ENCODE measurements around the gene CDK5R1.
A peak's percentile ranks its signal among the peaks of the same experiment; 100 is the strongest.

The CDK5R1 gene

DNA sequence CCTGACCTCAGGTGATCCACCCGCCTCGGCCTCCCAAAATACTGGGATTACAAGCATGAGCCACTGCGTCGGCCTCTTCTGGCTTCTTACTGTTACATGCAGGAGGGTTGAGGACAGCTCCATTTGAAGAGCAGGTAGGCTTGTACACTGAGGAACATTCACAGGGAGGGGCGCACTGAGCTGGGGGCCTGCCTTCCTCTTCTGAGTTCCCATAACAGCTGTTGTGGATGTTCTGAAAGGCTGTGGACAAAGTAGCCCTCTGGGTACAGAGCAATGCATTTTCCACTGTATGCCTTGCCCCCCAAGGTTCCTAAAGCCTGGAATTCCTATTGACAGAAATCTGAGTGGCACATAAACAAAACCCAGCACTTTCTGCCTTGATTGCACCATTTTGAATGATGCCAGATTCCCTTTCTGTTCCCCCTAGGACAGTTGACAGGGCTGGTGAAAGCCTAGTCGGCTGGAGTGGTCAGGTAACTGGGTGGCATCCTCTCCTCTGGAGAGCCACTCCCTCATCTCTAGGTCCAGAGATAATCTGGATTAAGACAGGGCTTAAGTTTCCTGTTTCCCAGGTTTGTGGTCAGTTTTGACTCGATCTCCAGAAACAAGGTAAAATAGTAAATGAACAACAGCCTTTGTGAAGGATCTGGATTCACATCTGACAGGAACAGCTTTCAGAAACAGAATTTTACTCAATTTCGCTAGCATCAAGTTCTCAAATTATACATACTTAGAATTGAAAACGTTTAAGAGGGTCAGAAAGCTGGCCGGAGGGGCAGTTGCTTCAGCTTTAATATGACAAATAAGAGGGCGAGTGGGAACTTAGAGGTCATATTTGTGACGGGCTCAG, 1.3 kb upstream of the CDK5R1 start:
- no CpG with 5 or more reads among the region's 12 CpGs for WGBS (ENCODE audit: insufficient coverage, insufficient read length)
- Histone ChIP-seq H3K27me3 (ENCODE audit: control insufficient read depth, insufficient read depth, low read length) (no peaks in the 10 kb centered on the region), H3K36me3 (ENCODE audit: control insufficient read depth, insufficient read depth, low read length) (peaks cover 8% of the 10 kb centered on the region; the same call in 1 of the 2 replicates), H3K4me3 (ENCODE audit: low read length) (no peak overlapping the region), H3K27ac (ENCODE audit: low read length) (no peak overlapping the region), H3K9me3 (ENCODE audit: control insufficient read depth, insufficient read depth, low read length) (no peaks in the 10 kb centered on the region), H3K4me1 (ENCODE audit: control insufficient read depth, insufficient read depth, low read length) (peaks cover 10% of the 10 kb centered on the region)
- DNase-seq (ENCODE audit: low read depth, low spot score): no peak

DNA sequence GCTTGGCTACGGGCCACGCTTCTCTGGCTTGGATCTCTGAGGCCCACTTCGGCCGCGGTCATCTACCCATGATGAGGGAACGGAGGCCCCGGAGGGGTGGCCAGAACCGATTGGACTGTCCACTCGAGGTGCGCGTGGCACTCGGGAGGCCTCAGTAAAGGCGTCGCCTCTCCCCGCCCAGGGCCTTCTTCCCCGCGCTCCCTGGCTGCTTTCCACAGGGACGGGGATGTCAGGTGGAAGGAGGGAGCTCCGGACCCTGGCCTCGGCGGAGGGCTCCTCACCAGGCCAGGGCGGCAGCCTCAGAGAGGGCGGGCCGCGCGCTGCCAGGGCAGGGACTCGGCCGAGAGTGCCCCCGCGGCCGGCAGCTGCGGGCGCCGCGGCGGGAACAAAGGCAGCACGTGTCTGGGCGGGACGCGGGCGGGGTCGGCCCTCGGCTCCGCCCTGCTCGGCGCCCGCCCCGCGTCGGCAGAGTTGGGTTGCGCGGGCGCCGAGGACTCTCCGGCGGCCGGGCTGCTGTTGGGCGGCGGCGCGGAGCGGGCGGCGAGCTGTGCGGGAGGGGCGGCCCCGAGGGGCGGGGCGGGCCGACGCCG, 587 bp upstream of the CDK5R1 start:
- no CpG with 5 or more reads among the region's 72 CpGs for WGBS (ENCODE audit: insufficient coverage, insufficient read length)
- H3K27ac ChIP-seq (ENCODE audit: low read length): no peak overlapping the region
- no peaks in the 10 kb centered on the region for H3K27me3 ChIP-seq (ENCODE audit: control insufficient read depth, insufficient read depth, low read length)
- H3K4me3 ChIP-seq (ENCODE audit: low read length): peak overlapping the region; percentile 86; the same call in 1 of the 2 replicates
- no peaks in the 10 kb centered on the region for H3K9me3 ChIP-seq (ENCODE audit: control insufficient read depth, insufficient read depth, low read length)
- peaks cover 10% of the 10 kb centered on the region for H3K4me1 ChIP-seq (ENCODE audit: control insufficient read depth, insufficient read depth, low read length)
- DNase-seq (ENCODE audit: low read depth, low spot score): no peak
- H3K36me3 ChIP-seq (ENCODE audit: control insufficient read depth, insufficient read depth, low read length): peaks cover 3% of the 10 kb centered on the region; the same call in 1 of the 2 replicates

DNA sequence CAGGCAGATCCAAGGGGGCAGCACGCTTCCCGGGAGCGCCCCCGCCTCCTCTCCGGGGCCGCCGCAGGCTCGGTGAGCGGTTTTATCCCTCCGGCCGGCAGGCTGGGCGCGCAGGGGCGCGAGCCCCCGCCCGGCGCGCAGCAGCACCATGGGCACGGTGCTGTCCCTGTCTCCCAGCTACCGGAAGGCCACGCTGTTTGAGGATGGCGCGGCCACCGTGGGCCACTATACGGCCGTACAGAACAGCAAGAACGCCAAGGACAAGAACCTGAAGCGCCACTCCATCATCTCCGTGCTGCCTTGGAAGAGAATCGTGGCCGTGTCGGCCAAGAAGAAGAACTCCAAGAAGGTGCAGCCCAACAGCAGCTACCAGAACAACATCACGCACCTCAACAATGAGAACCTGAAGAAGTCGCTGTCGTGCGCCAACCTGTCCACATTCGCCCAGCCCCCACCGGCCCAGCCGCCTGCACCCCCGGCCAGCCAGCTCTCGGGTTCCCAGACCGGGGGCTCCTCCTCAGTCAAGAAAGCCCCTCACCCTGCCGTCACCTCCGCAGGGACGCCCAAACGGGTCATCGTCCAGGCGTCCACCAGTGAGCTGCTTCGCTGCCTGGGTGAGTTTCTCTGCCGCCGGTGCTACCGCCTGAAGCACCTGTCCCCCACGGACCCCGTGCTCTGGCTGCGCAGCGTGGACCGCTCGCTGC, 832 bp downstream of the CDK5R1 start:
- WGBS (ENCODE audit: insufficient coverage, insufficient read length): no CpG with 5 or more reads among the region's 59 CpGs
- no peak for DNase-seq (ENCODE audit: low read depth, low spot score)
- H3K36me3 ChIP-seq (ENCODE audit: control insufficient read depth, insufficient read depth, low read length): no peaks in the 10 kb centered on the region
- no peaks in the 10 kb centered on the region for H3K27me3 ChIP-seq (ENCODE audit: control insufficient read depth, insufficient read depth, low read length)
- H3K4me1 ChIP-seq (ENCODE audit: control insufficient read depth, insufficient read depth, low read length): peaks cover 10% of the 10 kb centered on the region
- H3K4me3 ChIP-seq (ENCODE audit: low read length): peak overlapping the region; percentile 72
- no peak overlapping the region for H3K27ac ChIP-seq (ENCODE audit: low read length)
- H3K9me3 ChIP-seq (ENCODE audit: control insufficient read depth, insufficient read depth, low read length): no peaks in the 10 kb centered on the region

DNA sequence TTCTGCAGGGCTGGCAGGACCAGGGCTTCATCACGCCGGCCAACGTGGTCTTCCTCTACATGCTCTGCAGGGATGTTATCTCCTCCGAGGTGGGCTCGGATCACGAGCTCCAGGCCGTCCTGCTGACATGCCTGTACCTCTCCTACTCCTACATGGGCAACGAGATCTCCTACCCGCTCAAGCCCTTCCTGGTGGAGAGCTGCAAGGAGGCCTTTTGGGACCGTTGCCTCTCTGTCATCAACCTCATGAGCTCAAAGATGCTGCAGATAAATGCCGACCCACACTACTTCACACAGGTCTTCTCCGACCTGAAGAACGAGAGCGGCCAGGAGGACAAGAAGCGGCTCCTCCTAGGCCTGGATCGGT, 1.4 kb downstream of the CDK5R1 start:
- WGBS (ENCODE audit: insufficient coverage, insufficient read length): no CpG with 5 or more reads among the region's 16 CpGs
- Histone ChIP-seq H3K4me3 (ENCODE audit: low read length) (no peak overlapping the region), H3K4me1 (ENCODE audit: control insufficient read depth, insufficient read depth, low read length) (peaks cover 10% of the 10 kb centered on the region), H3K27me3 (ENCODE audit: control insufficient read depth, insufficient read depth, low read length) (no peaks in the 10 kb centered on the region), H3K27ac (ENCODE audit: low read length) (no peak overlapping the region), H3K9me3 (ENCODE audit: control insufficient read depth, insufficient read depth, low read length) (no peaks in the 10 kb centered on the region), H3K36me3 (ENCODE audit: control insufficient read depth, insufficient read depth, low read length) (no peaks in the 10 kb centered on the region)
- DNase-seq (ENCODE audit: low read depth, low spot score): no peak

DNA sequence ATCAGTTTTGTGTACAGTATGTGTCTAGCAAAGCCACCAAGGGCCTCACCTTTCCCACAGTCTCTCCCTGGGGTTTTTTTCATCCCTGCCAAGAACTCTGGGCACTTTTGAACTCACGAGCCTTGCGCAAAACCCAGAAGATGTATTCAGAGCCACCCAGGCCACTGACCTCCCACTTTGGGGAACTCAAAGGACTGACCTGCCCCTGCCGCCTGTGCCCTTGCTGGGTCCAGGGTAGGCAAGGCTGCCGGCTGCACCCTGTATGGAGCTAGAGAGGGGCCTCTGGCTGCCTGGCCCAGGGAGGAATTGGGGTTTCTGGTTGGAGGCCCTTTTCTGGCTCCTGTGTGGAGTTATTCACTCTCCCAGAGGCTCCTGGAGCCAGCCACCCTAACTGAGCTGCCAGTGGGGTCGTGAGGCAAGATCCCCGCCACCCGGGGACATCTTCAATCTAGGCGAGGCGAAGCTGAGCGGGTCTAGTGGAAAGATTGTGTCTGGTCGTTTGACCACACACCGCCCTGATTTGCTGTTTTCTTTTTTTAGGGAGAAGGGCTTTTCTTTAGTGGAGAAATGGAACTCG, 1.9 kb downstream of the CDK5R1 start:
- WGBS (ENCODE audit: insufficient coverage, insufficient read length): no CpG with 5 or more reads among the region's 13 CpGs
- DNase-seq (ENCODE audit: low read depth, low spot score): no peak
- Histone ChIP-seq H3K9me3 (ENCODE audit: control insufficient read depth, insufficient read depth, low read length) (no peaks in the 10 kb centered on the region), H3K4me1 (ENCODE audit: control insufficient read depth, insufficient read depth, low read length) (peaks cover 9% of the 10 kb centered on the region), H3K4me3 (ENCODE audit: low read length) (no peak overlapping the region), H3K36me3 (ENCODE audit: control insufficient read depth, insufficient read depth, low read length) (no peaks in the 10 kb centered on the region), H3K27me3 (ENCODE audit: control insufficient read depth, insufficient read depth, low read length) (no peaks in the 10 kb centered on the region), H3K27ac (ENCODE audit: low read length) (no peak overlapping the region)

DNA sequence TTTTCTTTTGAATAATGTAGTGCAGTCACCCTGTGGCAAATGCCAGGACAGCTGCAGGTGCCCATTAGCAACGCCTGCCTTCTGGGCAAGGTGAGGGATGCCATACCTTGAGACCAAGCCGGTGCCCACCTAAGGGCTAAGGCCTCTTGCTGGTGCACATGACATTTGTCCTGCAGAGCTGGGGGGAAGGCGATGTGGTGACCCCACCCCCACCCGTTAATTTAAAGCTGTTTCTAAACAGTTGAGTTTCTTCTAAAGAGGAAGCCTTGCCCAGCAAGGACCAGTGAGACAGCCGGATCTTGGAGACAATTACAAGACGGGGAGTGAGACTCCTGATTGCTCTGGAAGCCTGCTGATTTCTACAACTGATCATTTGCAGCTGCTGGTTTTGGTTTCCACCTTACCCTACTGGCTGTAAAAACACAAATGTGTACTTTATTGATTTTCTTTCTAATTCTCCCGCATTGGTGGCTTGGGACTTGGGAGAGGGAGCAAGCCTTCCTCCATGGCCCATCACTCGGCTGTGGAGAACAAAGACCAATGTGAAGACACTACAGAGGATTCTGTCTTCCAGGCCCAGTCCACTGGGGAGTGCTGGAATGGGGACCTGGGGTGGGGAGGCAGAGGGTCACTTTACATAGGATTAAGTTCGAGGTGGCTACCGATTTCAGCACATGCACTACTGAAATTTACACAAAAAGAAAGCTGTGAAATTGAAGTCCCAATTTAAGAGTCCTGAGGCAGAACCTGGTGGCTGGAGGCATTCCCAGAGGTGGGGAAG, 2.7 kb downstream of the CDK5R1 start:
- Histone ChIP-seq H3K36me3 (ENCODE audit: control insufficient read depth, insufficient read depth, low read length) (no peaks in the 10 kb centered on the region; the same call in 1 of the 2 replicates), H3K27me3 (ENCODE audit: control insufficient read depth, insufficient read depth, low read length) (no peaks in the 10 kb centered on the region), H3K9me3 (ENCODE audit: control insufficient read depth, insufficient read depth, low read length) (no peaks in the 10 kb centered on the region), H3K4me3 (ENCODE audit: low read length) (no peak overlapping the region), H3K27ac (ENCODE audit: low read length) (no peak overlapping the region), H3K4me1 (ENCODE audit: control insufficient read depth, insufficient read depth, low read length) (peaks cover 5% of the 10 kb centered on the region)
- WGBS (ENCODE audit: insufficient coverage, insufficient read length): no CpG with 5 or more reads among the region's 10 CpGs
- DNase-seq (ENCODE audit: low read depth, low spot score): no peak

DNA sequence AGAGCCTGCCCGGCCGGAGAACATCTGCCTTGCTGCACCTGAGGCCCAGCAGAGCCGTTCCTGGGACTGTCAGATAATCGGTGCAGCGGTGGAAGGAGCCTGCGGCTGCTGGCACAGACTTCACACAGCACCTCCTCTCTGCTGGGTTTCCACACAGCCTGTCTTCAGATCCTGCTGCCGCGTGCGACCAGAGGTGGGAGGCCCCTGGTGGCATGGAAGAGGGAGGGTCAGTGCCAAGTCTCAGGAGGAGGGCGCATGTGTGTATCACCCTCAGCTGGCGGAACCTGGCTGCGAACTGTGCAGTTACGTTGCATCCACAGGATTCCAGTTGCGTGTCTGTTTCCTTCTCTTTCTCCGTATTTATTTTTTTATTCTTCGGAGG, 3.3 kb downstream of the CDK5R1 start:
- Histone ChIP-seq H3K4me3 (ENCODE audit: low read length) (no peak overlapping the region), H3K27me3 (ENCODE audit: control insufficient read depth, insufficient read depth, low read length) (no peaks in the 10 kb centered on the region), H3K9me3 (ENCODE audit: control insufficient read depth, insufficient read depth, low read length) (no peaks in the 10 kb centered on the region), H3K27ac (ENCODE audit: low read length) (no peak overlapping the region), H3K4me1 (ENCODE audit: control insufficient read depth, insufficient read depth, low read length) (peaks cover 5% of the 10 kb centered on the region), H3K36me3 (ENCODE audit: control insufficient read depth, insufficient read depth, low read length) (no peaks in the 10 kb centered on the region; the same call in 1 of the 2 replicates)
- WGBS (ENCODE audit: insufficient coverage, insufficient read length): no CpG with 5 or more reads among the region's 16 CpGs
- DNase-seq (ENCODE audit: low read depth, low spot score): no peak

DNA sequence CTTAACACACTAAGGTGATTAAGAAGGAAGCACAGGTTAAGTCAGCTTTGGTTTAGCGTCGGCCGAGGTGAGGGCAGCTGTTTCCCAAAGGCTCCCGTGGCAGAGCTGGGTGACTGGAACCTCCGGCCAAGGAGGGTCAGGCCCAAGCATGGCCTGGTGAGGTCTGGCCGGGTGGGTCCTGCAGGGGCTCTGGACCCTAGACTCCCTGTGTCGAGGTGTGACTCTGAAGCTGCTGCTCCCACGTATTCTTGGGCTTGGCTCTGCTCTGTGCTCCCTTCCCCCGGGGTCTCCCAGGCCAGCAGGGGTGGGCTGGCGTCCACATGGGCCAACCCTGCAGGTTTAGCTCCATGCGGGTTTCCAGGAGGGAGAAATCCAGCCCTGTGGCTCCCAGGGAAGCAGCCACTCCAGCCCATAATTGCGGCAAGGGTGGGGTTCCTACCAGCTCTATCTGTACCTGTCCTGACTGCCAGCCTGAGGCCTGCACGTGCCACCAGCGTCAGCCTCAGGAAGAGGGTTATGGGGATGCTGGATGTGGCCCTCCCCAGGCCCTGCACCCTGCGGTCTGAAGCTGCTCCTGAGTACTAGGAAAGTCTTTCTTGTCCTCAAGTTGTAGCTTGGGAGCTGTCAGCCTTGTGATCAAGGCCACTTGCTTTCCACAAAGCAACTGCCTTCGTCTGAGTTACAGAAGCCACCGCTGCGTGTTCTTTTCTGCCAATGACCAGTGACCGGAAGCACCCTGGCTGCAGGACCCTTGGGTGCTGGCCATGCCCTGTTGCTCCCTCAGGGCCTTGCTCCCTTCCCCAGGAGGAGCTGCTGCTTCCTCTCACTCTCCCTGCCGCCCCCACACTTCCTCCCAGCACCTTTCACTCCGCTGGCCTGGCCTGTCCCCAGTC, 4.8 kb downstream of the CDK5R1 start:
- H3K36me3 ChIP-seq (ENCODE audit: control insufficient read depth, insufficient read depth, low read length): no peaks in the 10 kb centered on the region; the same call in 1 of the 2 replicates
- no peaks in the 10 kb centered on the region for H3K27me3 ChIP-seq (ENCODE audit: control insufficient read depth, insufficient read depth, low read length)
- WGBS (ENCODE audit: insufficient coverage, insufficient read length): no CpG with 5 or more reads among the region's 21 CpGs
- H3K27ac ChIP-seq (ENCODE audit: low read length): no peak overlapping the region
- DNase-seq (ENCODE audit: low read depth, low spot score): no peak
- H3K4me1 ChIP-seq (ENCODE audit: control insufficient read depth, insufficient read depth, low read length): peaks cover 3% of the 10 kb centered on the region
- no peak overlapping the region for H3K4me3 ChIP-seq (ENCODE audit: low read length)
- H3K9me3 ChIP-seq (ENCODE audit: control insufficient read depth, insufficient read depth, low read length): no peaks in the 10 kb centered on the region

DNA sequence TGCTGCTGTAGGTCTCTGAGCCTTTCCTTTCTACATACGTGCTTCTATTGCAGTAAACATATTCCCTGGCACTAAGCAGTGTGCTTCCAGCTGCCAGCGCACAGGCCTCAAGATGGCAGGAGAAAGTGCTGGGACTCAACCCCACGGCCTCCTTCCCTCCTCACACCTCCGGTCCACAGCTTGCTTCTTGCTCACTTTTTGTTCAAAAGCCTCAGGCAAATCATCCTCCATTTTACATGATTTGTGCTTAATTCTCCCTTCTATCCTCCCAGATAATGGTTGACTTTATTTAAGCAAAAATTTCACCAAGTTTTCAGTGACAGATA, 5.4 kb downstream of the CDK5R1 start:
- Histone ChIP-seq H3K4me3 (ENCODE audit: low read length) (no peak overlapping the region), H3K27me3 (ENCODE audit: control insufficient read depth, insufficient read depth, low read length) (no peaks in the 10 kb centered on the region), H3K4me1 (ENCODE audit: control insufficient read depth, insufficient read depth, low read length) (peaks cover 3% of the 10 kb centered on the region), H3K9me3 (ENCODE audit: control insufficient read depth, insufficient read depth, low read length) (no peaks in the 10 kb centered on the region), H3K36me3 (ENCODE audit: control insufficient read depth, insufficient read depth, low read length) (no peaks in the 10 kb centered on the region; the same call in 1 of the 2 replicates), H3K27ac (ENCODE audit: low read length) (no peak overlapping the region)
- no peak for DNase-seq (ENCODE audit: low read depth, low spot score)
- no CpG with 5 or more reads among the region's 4 CpGs for WGBS (ENCODE audit: insufficient coverage, insufficient read length)
